Psoas muscle (tissue), 8 donors: Measurements from ENCODE around the gene GPR132. TPM values are rescaled to one million over a fixed set of nuclear protein-coding genes. Genes with fewer than 3 reads are reported as not detected.

Experiments used
- ATAC-seq, 4 donors: fragments of 200-7000 bp; cut with Tn5 transposase; one replicate each; pipeline ENCODE4 v1.9.1; 2020; ENCODE audit warnings: moderate library complexity in 3 of 4, mild to moderate bottlenecking in 2 of 4
- DNase-seq, 2 donors: peaks; one replicate each; pipeline ENCODE4 v3.0.0-alpha.2; 2020
- H3K27ac ChIP-seq: fragments of 200-600 bp; one replicate; pipeline ENCODE4 v1.8.0; 2022
- H3K27me3 ChIP-seq, 3 donors: fragments of 200-600 bp in 1 of 3; one replicate each; pipeline versions ENCODE4 v1.6.1 to v1.8.0; 2013 to 2022; ENCODE audit warnings: low read length in 2 of 3, mild to moderate bottlenecking in 2 of 3, moderate library complexity in 1 of 3; ENCODE audit not compliant: insufficient read depth in 3 of 3
- H3K36me3 ChIP-seq, 2 donors: fragments of 200-600 bp in 1 of 2; one replicate each; pipeline versions ENCODE4 v1.6.1 to v1.8.0; 2013 to 2022; ENCODE audit warnings: low read depth in 1 of 2, mild to moderate bottlenecking in 1 of 2, moderate library complexity in 1 of 2; ENCODE audit not compliant: insufficient read depth in 1 of 2
- H3K4me1 ChIP-seq: fragments of 200-600 bp; one replicate; pipeline ENCODE4 v1.8.0; 2022
- H3K4me3 ChIP-seq: fragments of 200-600 bp; one replicate; pipeline ENCODE4 v1.8.0; 2022; ENCODE audit warnings: mild to moderate bottlenecking
- H3K9me3 ChIP-seq: fragments of 200-600 bp; one replicate; pipeline ENCODE4 v1.8.0; 2022
- CTCF ChIP-seq: fragments of 200-600 bp; IDR thresholded peaks from one replicate; pipeline ENCODE4 v1.8.0; 2022; ENCODE audit warnings: antibody characterized with exemption
- WGBS, 3 donors: extraction: QIAGEN DNeasy Blood & Tissue Kit; methylation state at CpG; one replicate each; pipeline versions ENCODE4 v1.1.6 to v1.1.7; 2013; 5-methylcytosine and 5-hydroxymethylcytosine counted together
- intact Hi-C, 2 donors: fragments of 100-400 bp; cut with DNase I; formaldehyde crosslinking; loops; one replicate each; pipeline versions ENCODE4 v1.11.0 to v1.14.2; 2022
- polyA plus RNA-seq, 3 donors: library from polyadenylated mRNA; stranded (reverse); fragments of 200-250 nt; gene quantifications; one replicate each; pipeline ENCODE4 v1.2.3, GENCODE V29; 2013
- total RNA-seq, 4 donors: library from RNA; stranded (reverse); fragmentation: NEBNext Ultra II Directional in 2 of 4; extraction: Animal tissue kit (Norgen Biotek cat#: 25700) in 2 of 4; gene quantifications; one replicate each; pipeline versions ENCODE4 v1.2.1 to v1.2.4, GENCODE V29; 2021 to 2023
- donor health status: healthy with polysubstance abuse.
- donor health status: DM: no; HTN: no; CAD: no; lungs with moderate emphysema.
- donor health status: Bipolar disorder and iron deficiency.
- donor health status: healthy.
- donor health status: DM: yes; HTN: yes; CAD: no.
- donor health status: DM: no; HTN: no; CAD: no.
- donor health status: DM: no; HTN: no; CAD: no.
- donor health status: DM: yes; HTN: yes; CAD: no.

GPR132 gene
- total and polyA plus RNA-seq, 7 donors: 0.08 to 0.60 (median 0.34) TPM

- Histone ChIP-seq H3K4me1 (peaks cover 4% of the 10 kb centered on the region), H3K36me3 (no peaks in the 10 kb centered on the region), H3K27me3 (peaks cover 0 to 7% (median 0%) of the 10 kb centered on the region in 3 donors), H3K4me3 (no peak overlapping the region), H3K9me3 (no peaks in the 10 kb centered on the region), H3K27ac (no peak overlapping the region)
- ATAC-seq: no peak
- no peak for TF ChIP-seq CTCF
- intact Hi-C loops: no loop called here
- peak in 1 of 2 donors; percentile 41 for DNase-seq
- WGBS, 3 donors: 70 to 79% (median 74%) methylated on average over 20 to 22 of the region's 22 CpGs
Measured at GRCh38 chr14:105056303-105056831, 8.9 kb downstream of the GPR132 start.

- 73 to 83% (median 75%) methylated on average over 33 of the region's 33 CpGs for WGBS, 3 donors
- peaks cover 4% of the 10 kb centered on the region for H3K4me1 ChIP-seq
- DNase-seq: peak in 1 of 2 donors; percentile 43
- H3K36me3 ChIP-seq: no peaks in the 10 kb centered on the region
- no peak for TF ChIP-seq CTCF
- no peak overlapping the region for H3K27ac ChIP-seq
- intact Hi-C loops: no loop called here
- H3K9me3 ChIP-seq: no peaks in the 10 kb centered on the region
- H3K4me3 ChIP-seq: no peak overlapping the region
- ATAC-seq: no peak
- peaks cover 0 to 7% (median 0%) of the 10 kb centered on the region in 3 donors for H3K27me3 ChIP-seq
Measured at GRCh38 chr14:105055736-105056302, 9.4 kb downstream of the GPR132 start.

GRCh38 chr14:105055334-105055733 is 9.9 kb downstream of the GPR132 start:
- Histone ChIP-seq H3K27ac (no peak overlapping the region), H3K4me1 (peaks cover 4% of the 10 kb centered on the region), H3K9me3 (no peaks in the 10 kb centered on the region), H3K36me3 (no peaks in the 10 kb centered on the region), H3K4me3 (no peak overlapping the region), H3K27me3 (peaks cover 0 to 7% (median 0%) of the 10 kb centered on the region in 3 donors)
- DNase-seq (no peak), ATAC-seq (no peak)
- intact Hi-C loops: no loop called here
- TF ChIP-seq CTCF: no peak
- WGBS, 3 donors: 57 to 62% (median 61%) methylated on average over 15 of the region's 15 CpGs

DNA sequence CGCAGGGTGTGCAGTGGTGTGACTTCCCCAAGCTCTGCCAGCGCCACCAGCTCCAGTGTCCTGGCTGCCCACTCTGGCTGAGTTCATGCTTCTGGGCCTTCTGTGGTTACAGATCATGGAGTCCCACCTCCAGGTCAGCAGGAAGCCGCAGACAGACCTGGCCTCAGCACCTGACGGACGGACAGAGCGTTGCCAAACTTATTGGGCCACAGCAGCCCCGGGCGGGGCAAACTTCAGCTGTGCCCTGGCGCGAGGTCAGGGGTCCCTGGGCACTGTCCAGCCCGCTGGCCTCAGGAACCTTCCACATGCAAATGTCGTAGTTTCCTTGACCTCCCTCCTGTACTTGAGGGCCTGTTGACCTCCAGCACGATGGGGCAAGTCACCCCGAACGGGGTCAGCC is 11.2 kb downstream of the GPR132 start:
- ATAC-seq (no peak), DNase-seq (no peak)
- no peak for TF ChIP-seq CTCF
- 86 to 92% (median 91%) methylated on average over 15 of the region's 15 CpGs for WGBS, 3 donors
- intact Hi-C loops: no loop called here
- Histone ChIP-seq H3K27me3 (peaks cover 0 to 10% (median 0%) of the 10 kb centered on the region in 3 donors), H3K9me3 (no peaks in the 10 kb centered on the region), H3K4me3 (no peak overlapping the region), H3K4me1 (no peaks in the 10 kb centered on the region), H3K27ac (no peak overlapping the region), H3K36me3 (no peaks in the 10 kb centered on the region)

DNA sequence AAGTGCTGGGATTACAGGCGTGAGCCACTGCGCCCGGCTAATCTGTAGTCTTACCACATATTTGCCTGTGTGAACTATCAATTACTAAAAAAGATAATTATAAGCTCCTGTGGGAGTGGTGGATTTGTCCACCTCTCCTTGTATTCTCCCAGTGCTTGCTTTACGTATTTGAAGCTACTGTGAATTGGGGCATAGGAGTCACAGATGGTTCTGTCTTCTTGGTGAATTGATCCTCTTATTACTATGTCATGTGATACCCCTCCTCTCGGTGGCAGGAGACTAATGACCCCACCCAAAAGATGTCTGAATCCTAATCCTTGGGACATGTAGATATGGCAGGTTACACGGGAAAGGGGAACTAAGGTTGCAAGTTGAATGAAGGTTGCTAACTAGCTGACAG is 11.8 kb downstream of the GPR132 start:
- H3K9me3 ChIP-seq: no peaks in the 10 kb centered on the region
- H3K4me3 ChIP-seq: no peak overlapping the region
- intact Hi-C loops: no loop called here
- TF ChIP-seq CTCF: no peak
- H3K36me3 ChIP-seq: no peaks in the 10 kb centered on the region
- no peak for DNase-seq
- 79 to 81% (median 80%) methylated on average over 6 of the region's 6 CpGs for WGBS, 3 donors
- no peaks in the 10 kb centered on the region for H3K4me1 ChIP-seq
- H3K27me3 ChIP-seq: peaks cover 0 to 6% (median 0%) of the 10 kb centered on the region in 3 donors
- no peak overlapping the region for H3K27ac ChIP-seq
- ATAC-seq: no peak
